Uterus (tissue), 4 donors: ENCODE measurements around the gene SRGAP1. TPM values are rescaled to one million over a fixed set of nuclear protein-coding genes. Genes with fewer than 3 reads are reported as not detected.

ENCODE experiments used
- DNase-seq, 2 donors: peaks; one replicate each; pipeline ENCODE4 v3.0.0-alpha.2; 2019 to 2020
- H3K27ac ChIP-seq, 2 donors: fragments of 200-600 bp; sonication (generic); 1 replicate in 1 of 2; 2 replicates in 1 of 2; pipeline ENCODE4 v1.5.1; 2016 to 2018
- H3K27me3 ChIP-seq, 2 donors: fragments of 200-600 bp; sonication (generic); one replicate each; pipeline ENCODE4 v1.5.1; 2018 to 2019; ENCODE audit warnings: control low read depth in 1 of 2
- H3K36me3 ChIP-seq, 2 donors: fragments of 200-600 bp; sonication (generic); one replicate each; pipeline ENCODE4 v1.5.1; 2019; ENCODE audit warnings: control low read depth in 1 of 2
- H3K4me1 ChIP-seq, 2 donors: fragments of 200-600 bp; sonication (generic); one replicate each; pipeline ENCODE4 v1.5.1; 2018 to 2019; ENCODE audit warnings: control low read depth in 1 of 2
- H3K4me3 ChIP-seq, 2 donors: fragments of 200-600 bp; sonication (generic); 1 replicate in 1 of 2; 2 replicates in 1 of 2; pipeline ENCODE4 v1.5.1; 2018 to 2019; ENCODE audit warnings: mild to moderate bottlenecking in 1 of 2
- H3K9me3 ChIP-seq, 2 donors: fragments of 200-600 bp; sonication (generic); one replicate each; pipeline ENCODE4 v1.5.1; 2019; ENCODE audit warnings: control low read depth in 1 of 2
- POLR2A ChIP-seq, 2 donors: fragments of 450-650 bp; IDR thresholded peaks; one replicate each; pipeline ENCODE4 v1.6.1; 2016; ENCODE audit warnings: antibody characterized with exemption in 2 of 2, mild to moderate bottlenecking in 1 of 2, moderate library complexity in 1 of 2
- intact Hi-C: fragments of 100-400 bp; cut with DNase I; formaldehyde crosslinking; loops from one replicate; pipeline ENCODE4 v1.15.1; 2023; ENCODE audit warnings: low total_unique reads
- total RNA-seq, 4 donors: library from RNA; depleted of rRNA in 3 of 4; stranded (reverse); fragments of >200 nt in 3 of 4; gene quantifications; one replicate each; pipeline versions ENCODE4 v1.1.0 to v1.2.4, GENCODE V29; 2014 to 2023
- TF ChIP-seq, protein P1 (sequence below), 4 experiments: fragments of 200-600 bp in 2 of 4; fragments of 450-650 bp in 2 of 4; sonication (generic) in 2 of 4; IDR thresholded peaks; one replicate each; pipeline ENCODE4 v1.5.1; 2016 to 2019; ENCODE audit warnings: antibody characterized with exemption in 4 of 4, mild to moderate bottlenecking in 2 of 4, moderate library complexity in 1 of 4
- donor health status: DM: yes; HTN: yes; CAD: no.

SRGAP1 gene
- total RNA-seq, 4 donors from 2014 or later, result 10.0 to 23.0 (median 14.8) TPM

- no peak overlapping the region for H3K4me3 ChIP-seq
- no peak for DNase-seq
- intact Hi-C loops, result no loop called here
Measured at GRCh38 chr12:63867053-63867452, 22.6 kb downstream of the SRGAP1 start.

DNA sequence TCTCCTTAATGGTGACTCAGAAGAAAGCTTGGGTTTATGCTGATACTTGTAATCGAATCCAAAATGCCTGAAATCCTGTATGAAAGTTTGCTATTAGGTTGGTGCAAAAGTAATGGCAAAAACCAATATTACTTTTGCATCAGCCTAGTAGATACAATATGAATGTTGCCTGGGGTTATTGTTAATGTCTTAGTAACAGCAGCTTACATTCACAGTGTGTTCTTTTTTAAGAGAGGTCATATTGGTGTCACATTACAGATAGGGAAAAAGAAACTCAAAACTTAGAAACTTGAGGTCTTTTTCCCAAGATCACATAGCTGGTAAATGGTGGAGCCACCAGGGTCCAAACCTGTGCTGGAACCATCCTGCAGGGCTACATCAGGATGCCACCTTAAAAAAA lies 25.2 kb downstream of the SRGAP1 start:
- Histone ChIP-seq H3K9me3 (no peaks in the 10 kb centered on the region), H3K4me1 (no peaks in the 10 kb centered on the region), H3K27me3 (no peaks in the 10 kb centered on the region), H3K36me3 (no peaks in the 10 kb centered on the region), H3K4me3 (no peak overlapping the region), H3K27ac (no peak overlapping the region)
- intact Hi-C loops, result no loop called here
- no peak for DNase-seq
- TF ChIP-seq, protein P1, sequence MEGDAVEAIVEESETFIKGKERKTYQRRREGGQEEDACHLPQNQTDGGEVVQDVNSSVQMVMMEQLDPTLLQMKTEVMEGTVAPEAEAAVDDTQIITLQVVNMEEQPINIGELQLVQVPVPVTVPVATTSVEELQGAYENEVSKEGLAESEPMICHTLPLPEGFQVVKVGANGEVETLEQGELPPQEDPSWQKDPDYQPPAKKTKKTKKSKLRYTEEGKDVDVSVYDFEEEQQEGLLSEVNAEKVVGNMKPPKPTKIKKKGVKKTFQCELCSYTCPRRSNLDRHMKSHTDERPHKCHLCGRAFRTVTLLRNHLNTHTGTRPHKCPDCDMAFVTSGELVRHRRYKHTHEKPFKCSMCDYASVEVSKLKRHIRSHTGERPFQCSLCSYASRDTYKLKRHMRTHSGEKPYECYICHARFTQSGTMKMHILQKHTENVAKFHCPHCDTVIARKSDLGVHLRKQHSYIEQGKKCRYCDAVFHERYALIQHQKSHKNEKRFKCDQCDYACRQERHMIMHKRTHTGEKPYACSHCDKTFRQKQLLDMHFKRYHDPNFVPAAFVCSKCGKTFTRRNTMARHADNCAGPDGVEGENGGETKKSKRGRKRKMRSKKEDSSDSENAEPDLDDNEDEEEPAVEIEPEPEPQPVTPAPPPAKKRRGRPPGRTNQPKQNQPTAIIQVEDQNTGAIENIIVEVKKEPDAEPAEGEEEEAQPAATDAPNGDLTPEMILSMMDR (IDR thresholded peaks at IDR 0.05), result no peak
- TF ChIP-seq POLR2A (IDR thresholded peaks at IDR 0.05), result no peak

More at GRCh38 chr12:63867053-63867452, 22.6 kb downstream of the SRGAP1 start:
- Histone ChIP-seq H3K36me3 (no peaks in the 10 kb centered on the region), H3K27me3 (no peaks in the 10 kb centered on the region), H3K4me1 (no peaks in the 10 kb centered on the region), H3K27ac (no peak overlapping the region), H3K9me3 (no peaks in the 10 kb centered on the region)
- TF ChIP-seq POLR2A (IDR thresholded peaks at IDR 0.05), result no peak
- TF ChIP-seq, protein P1 (IDR thresholded peaks at IDR 0.05), result no peak

DNA sequence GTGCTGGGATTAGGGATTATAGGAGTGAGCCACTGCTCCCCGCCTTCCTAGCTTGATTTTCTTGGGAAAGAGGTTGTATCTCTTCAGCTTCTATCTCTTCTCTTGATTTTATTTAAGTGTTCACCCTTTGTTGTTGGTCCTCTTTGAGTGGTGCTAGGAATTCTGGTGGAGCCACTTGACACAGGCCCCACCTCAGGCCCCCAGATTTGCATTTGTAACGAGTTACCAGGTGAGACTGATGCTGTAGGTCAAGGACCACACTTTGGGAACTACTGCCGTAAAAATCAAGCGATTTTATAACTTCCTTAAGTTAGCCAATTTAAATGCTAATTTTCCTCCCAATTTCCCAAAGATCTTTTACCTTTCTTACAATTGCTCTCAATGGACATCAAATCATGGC lies 26.3 kb downstream of the SRGAP1 start:
- TF ChIP-seq, protein P1 (IDR thresholded peaks at IDR 0.05), result no peak
- no peak for TF ChIP-seq POLR2A (IDR thresholded peaks at IDR 0.05)
- no peaks in the 10 kb centered on the region for H3K36me3 ChIP-seq
- H3K9me3 ChIP-seq, result no peaks in the 10 kb centered on the region
- H3K4me3 ChIP-seq, result no peak overlapping the region
- no peak overlapping the region for H3K27ac ChIP-seq
- H3K4me1 ChIP-seq, result no peaks in the 10 kb centered on the region
- no peak for DNase-seq
- intact Hi-C loops, result no loop called here
- H3K27me3 ChIP-seq, result no peaks in the 10 kb centered on the region

- H3K27ac ChIP-seq, result no peak overlapping the region
- H3K4me3 ChIP-seq, result no peak overlapping the region
- TF ChIP-seq, protein P1 (IDR thresholded peaks at IDR 0.05), result no peak
- no peak for TF ChIP-seq POLR2A (IDR thresholded peaks at IDR 0.05)
- intact Hi-C loops, result no loop called here
- no peaks in the 10 kb centered on the region for H3K36me3 ChIP-seq
- no peaks in the 10 kb centered on the region for H3K4me1 ChIP-seq
- no peak for DNase-seq
- no peaks in the 10 kb centered on the region for H3K27me3 ChIP-seq
- no peaks in the 10 kb centered on the region for H3K9me3 ChIP-seq
Measured at GRCh38 chr12:63874897-63875480, 30.5 kb downstream of the SRGAP1 start.

- Histone ChIP-seq H3K4me3 (no peak overlapping the region), H3K27ac (no peak overlapping the region), H3K4me1 (no peaks in the 10 kb centered on the region), H3K27me3 (no peaks in the 10 kb centered on the region), H3K9me3 (no peaks in the 10 kb centered on the region), H3K36me3 (no peaks in the 10 kb centered on the region)
- no peak for DNase-seq
- no peak for TF ChIP-seq POLR2A (IDR thresholded peaks at IDR 0.05)
- TF ChIP-seq, protein P1 (IDR thresholded peaks at IDR 0.05), result no peak
- intact Hi-C loops, result no loop called here
Measured at GRCh38 chr12:63875703-63876102, 31.2 kb downstream of the SRGAP1 start.
